WTC11 (cell line): ENCODE data around the gene SPATS2. TPM values are rescaled to one million over a fixed set of nuclear protein-coding genes. Genes with fewer than 3 reads are reported as not detected.
A peak's percentile ranks its signal among the peaks of the same experiment; 100 is the strongest.

Source experiments
- ATAC-seq: fragments of 200-7000 bp; cut with Tn5 transposase; 2 replicates; pipeline ENCODE4 v1.10.0; 2021; ENCODE audit warnings: mild to moderate bottlenecking, moderate library complexity
- CTCF ChIA-PET: fragments of 300-600 bp; sonication (Branson Sonifier 250); formaldehyde crosslinking; loops from one replicate; lab custom pipeline; 2021; ENCODE audit warnings: antibody characterized with exemption; lab: Charles Lee
- POLR2A ChIA-PET: fragments of 350-600 bp; sonication (Branson Sonifier 250); formaldehyde crosslinking; loops from one replicate; lab custom pipeline; 2021; ENCODE audit warnings: antibody characterized with exemption; lab: Charles Lee
- DNase-seq: peaks from one replicate; pipeline ENCODE4 v3.0.0; 2021; ENCODE audit warnings: low spot score
- H3K27ac Mint-ChIP-seq: 2 replicates; pipeline ENCODE4 v1.8.0; 2021; ENCODE audit warnings: mixed read lengths
- H3K27me3 Mint-ChIP-seq: 2 replicates; pipeline ENCODE4 v1.8.0; 2021; ENCODE audit warnings: low read depth, mild to moderate bottlenecking, moderate library complexity, mixed read lengths
- H3K36me3 Mint-ChIP-seq: 2 replicates; pipeline ENCODE4 v1.8.0; 2021; ENCODE audit warnings: mixed read lengths
- H3K4me1 Mint-ChIP-seq: 2 replicates; pipeline ENCODE4 v1.8.0; 2022; ENCODE audit warnings: mixed read lengths
- H3K4me3 Mint-ChIP-seq: 2 replicates; pipeline ENCODE4 v1.8.0; 2021; ENCODE audit warnings: mild to moderate bottlenecking, moderate library complexity, mixed read lengths
- H3K9me3 Mint-ChIP-seq: 2 replicates; pipeline ENCODE4 v1.8.0; 2021; ENCODE audit warnings: mixed read lengths
- ELF4 ChIP-seq: sonication (generic); formaldehyde crosslinking; IDR thresholded peaks from 2 replicates; pipeline ENCODE4 v1.8.1; 2022; ENCODE audit warnings: low read depth, mild to moderate bottlenecking, moderate library complexity, missing genetic modification reagents
- JAZF1 ChIP-seq: fragments of 250-450 bp; sonication (Bioruptor Pico); IDR thresholded peaks from 2 replicates; pipeline ENCODE4 v1.9.0; 2021; ENCODE audit warnings: moderate library complexity, mild to moderate bottlenecking, inconsistent platforms
- KAT7 ChIP-seq: sonication (generic); formaldehyde crosslinking; IDR thresholded peaks from 2 replicates; pipeline ENCODE4 v1.8.1; 2023; ENCODE audit warnings: missing genetic modification reagents, mild to moderate bottlenecking, borderline replicate concordance
- NFE2L1 ChIP-seq: sonication (generic); formaldehyde crosslinking; IDR thresholded peaks from 2 replicates; pipeline ENCODE4 v1.8.1; 2023; ENCODE audit warnings: missing genetic modification reagents
- NR1H2 ChIP-seq: sonication (generic); formaldehyde crosslinking; IDR thresholded peaks from 2 replicates; pipeline ENCODE4 v1.9.0; 2021; ENCODE audit warnings: mild to moderate bottlenecking, moderate library complexity, missing genetic modification reagents
- ZBTB21 ChIP-seq: sonication (generic); formaldehyde crosslinking; IDR thresholded peaks from 2 replicates; pipeline ENCODE4 v1.8.1; 2023; ENCODE audit warnings: mild to moderate bottlenecking, missing genetic modification reagents, borderline replicate concordance
- ZBTB43 ChIP-seq: sonication (generic); formaldehyde crosslinking; IDR thresholded peaks from 2 replicates; pipeline ENCODE4 v1.8.1; 2023; ENCODE audit warnings: mild to moderate bottlenecking, missing genetic modification reagents
- ZNF121 ChIP-seq: sonication (generic); formaldehyde crosslinking; IDR thresholded peaks from 2 replicates; pipeline ENCODE4 v1.8.0; 2023; ENCODE audit warnings: missing genetic modification reagents
- ZNF138 ChIP-seq: sonication (generic); formaldehyde crosslinking; conservative IDR thresholded peaks from 2 replicates; pipeline ENCODE4 v1.8.1; 2022; ENCODE audit warnings: mild to moderate bottlenecking, moderate library complexity, missing genetic modification reagents
- ZNF219 ChIP-seq: sonication (generic); formaldehyde crosslinking; IDR thresholded peaks from 2 replicates; pipeline ENCODE4 v1.8.0; 2023; ENCODE audit warnings: missing genetic modification reagents, mild to moderate bottlenecking, borderline replicate concordance
- ZNF532 ChIP-seq: fragments of 250-450 bp; sonication (Bioruptor Pico); IDR thresholded peaks from 2 replicates; pipeline ENCODE4 v1.9.0; 2021; ENCODE audit warnings: mild to moderate bottlenecking, borderline replicate concordance
- total RNA-seq: library from RNA; stranded (reverse); gene quantifications from 3 replicates; pipeline ENCODE4 v1.2.3, GENCODE V29; 2021
- TF ChIP-seq, protein P1 (sequence below): fragments of 250-450 bp; sonication (Bioruptor Pico); IDR thresholded peaks from 2 replicates; pipeline ENCODE4 v1.9.0; 2021; ENCODE audit warnings: mild to moderate bottlenecking
- TF ChIP-seq, protein P2 (sequence below): sonication (generic); formaldehyde crosslinking; IDR thresholded peaks from 2 replicates; pipeline ENCODE4 v1.8.0; 2023; ENCODE audit warnings: missing genetic modification reagents
- TF ChIP-seq, protein P3 (sequence below): sonication (generic); formaldehyde crosslinking; conservative IDR thresholded peaks from 2 replicates; pipeline ENCODE4 v1.8.1; 2023; ENCODE audit warnings: mild to moderate bottlenecking, low read depth, missing genetic modification reagents, moderate library complexity
- TF ChIP-seq, protein P4 (sequence below): sonication (generic); formaldehyde crosslinking; IDR thresholded peaks from 2 replicates; pipeline ENCODE4 v1.8.1; 2023; ENCODE audit warnings: mild to moderate bottlenecking, missing genetic modification reagents, moderate library complexity
- TF ChIP-seq, protein P5 (sequence below): sonication (generic); formaldehyde crosslinking; IDR thresholded peaks from 2 replicates; pipeline ENCODE4 v1.8.1; 2023; ENCODE audit warnings: mild to moderate bottlenecking, moderate library complexity, missing genetic modification reagents
- TF ChIP-seq, protein P6 (sequence below): fragments of 250-450 bp; sonication (Bioruptor Pico); conservative IDR thresholded peaks from 2 replicates; pipeline ENCODE4 v1.9.0; 2021; ENCODE audit warnings: mild to moderate bottlenecking

SPATS2 gene
- total RNA-seq, 1 experiment from 2014 or later: 25.9 TPM

GRCh38 chr12:49388682-49389386 lies 21.6 kb downstream of the SPATS2 start:
- H3K27me3 Mint-ChIP-seq: no peaks in the 10 kb centered on the region
- ATAC-seq (peak; percentile 99), DNase-seq (peak; percentile 91)
- ChIA-PET POLR2A (interaction anchor here (1.0 to 1.4 kb wide), 2 partner anchors 9 to 22 kb away, joined by 3 to 7 read pairs; partner anchors contain the start of gene SPATS2), CTCF (interaction anchor here (0.5 to 3.1 kb wide), 20 partner anchors 9 to 249 kb away, joined by 3 to 23 read pairs (median 5); partner anchors contain the start of gene SPATS2)
- peak overlapping the region; percentile 80; the same call in 1 of the 2 replicates for H3K27ac Mint-ChIP-seq
- H3K36me3 Mint-ChIP-seq: 0 out of 2 replicates have a peak, but pooled peaks cover 2% of the 10 kb centered on the region
- H3K4me3 Mint-ChIP-seq: peak overlapping the region; percentile 33; the same call in 1 of the 2 replicates
- H3K9me3 Mint-ChIP-seq: no peaks in the 10 kb centered on the region
- H3K4me1 Mint-ChIP-seq: peaks cover 9% of the 10 kb centered on the region
- TF ChIP-seq ELF4 (CRISPR knock-in tag) (no peak), ZBTB43 (no peak), ZNF121 (CRISPR knock-in tag) (peak; percentile 93), ZNF532 (CRISPR knock-in tag) (no peak), ZBTB21 (CRISPR knock-in tag) (no peak), KAT7 (no peak), ZNF219 (CRISPR knock-in tag) (no peak), NFE2L1 (CRISPR knock-in tag) (no peak), ZNF138 (no peak), NR1H2 (no peak), JAZF1 (CRISPR knock-in tag) (no peak)
- TF ChIP-seq, protein P1, sequence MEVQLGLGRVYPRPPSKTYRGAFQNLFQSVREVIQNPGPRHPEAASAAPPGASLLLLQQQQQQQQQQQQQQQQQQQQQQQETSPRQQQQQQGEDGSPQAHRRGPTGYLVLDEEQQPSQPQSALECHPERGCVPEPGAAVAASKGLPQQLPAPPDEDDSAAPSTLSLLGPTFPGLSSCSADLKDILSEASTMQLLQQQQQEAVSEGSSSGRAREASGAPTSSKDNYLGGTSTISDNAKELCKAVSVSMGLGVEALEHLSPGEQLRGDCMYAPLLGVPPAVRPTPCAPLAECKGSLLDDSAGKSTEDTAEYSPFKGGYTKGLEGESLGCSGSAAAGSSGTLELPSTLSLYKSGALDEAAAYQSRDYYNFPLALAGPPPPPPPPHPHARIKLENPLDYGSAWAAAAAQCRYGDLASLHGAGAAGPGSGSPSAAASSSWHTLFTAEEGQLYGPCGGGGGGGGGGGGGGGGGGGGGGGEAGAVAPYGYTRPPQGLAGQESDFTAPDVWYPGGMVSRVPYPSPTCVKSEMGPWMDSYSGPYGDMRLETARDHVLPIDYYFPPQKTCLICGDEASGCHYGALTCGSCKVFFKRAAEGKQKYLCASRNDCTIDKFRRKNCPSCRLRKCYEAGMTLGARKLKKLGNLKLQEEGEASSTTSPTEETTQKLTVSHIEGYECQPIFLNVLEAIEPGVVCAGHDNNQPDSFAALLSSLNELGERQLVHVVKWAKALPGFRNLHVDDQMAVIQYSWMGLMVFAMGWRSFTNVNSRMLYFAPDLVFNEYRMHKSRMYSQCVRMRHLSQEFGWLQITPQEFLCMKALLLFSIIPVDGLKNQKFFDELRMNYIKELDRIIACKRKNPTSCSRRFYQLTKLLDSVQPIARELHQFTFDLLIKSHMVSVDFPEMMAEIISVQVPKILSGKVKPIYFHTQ (CRISPR knock-in tag): no peak
- TF ChIP-seq, protein P2, sequence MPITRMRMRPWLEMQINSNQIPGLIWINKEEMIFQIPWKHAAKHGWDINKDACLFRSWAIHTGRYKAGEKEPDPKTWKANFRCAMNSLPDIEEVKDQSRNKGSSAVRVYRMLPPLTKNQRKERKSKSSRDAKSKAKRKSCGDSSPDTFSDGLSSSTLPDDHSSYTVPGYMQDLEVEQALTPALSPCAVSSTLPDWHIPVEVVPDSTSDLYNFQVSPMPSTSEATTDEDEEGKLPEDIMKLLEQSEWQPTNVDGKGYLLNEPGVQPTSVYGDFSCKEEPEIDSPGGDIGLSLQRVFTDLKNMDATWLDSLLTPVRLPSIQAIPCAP (CRISPR knock-in tag): no peak
- TF ChIP-seq, protein P3, sequence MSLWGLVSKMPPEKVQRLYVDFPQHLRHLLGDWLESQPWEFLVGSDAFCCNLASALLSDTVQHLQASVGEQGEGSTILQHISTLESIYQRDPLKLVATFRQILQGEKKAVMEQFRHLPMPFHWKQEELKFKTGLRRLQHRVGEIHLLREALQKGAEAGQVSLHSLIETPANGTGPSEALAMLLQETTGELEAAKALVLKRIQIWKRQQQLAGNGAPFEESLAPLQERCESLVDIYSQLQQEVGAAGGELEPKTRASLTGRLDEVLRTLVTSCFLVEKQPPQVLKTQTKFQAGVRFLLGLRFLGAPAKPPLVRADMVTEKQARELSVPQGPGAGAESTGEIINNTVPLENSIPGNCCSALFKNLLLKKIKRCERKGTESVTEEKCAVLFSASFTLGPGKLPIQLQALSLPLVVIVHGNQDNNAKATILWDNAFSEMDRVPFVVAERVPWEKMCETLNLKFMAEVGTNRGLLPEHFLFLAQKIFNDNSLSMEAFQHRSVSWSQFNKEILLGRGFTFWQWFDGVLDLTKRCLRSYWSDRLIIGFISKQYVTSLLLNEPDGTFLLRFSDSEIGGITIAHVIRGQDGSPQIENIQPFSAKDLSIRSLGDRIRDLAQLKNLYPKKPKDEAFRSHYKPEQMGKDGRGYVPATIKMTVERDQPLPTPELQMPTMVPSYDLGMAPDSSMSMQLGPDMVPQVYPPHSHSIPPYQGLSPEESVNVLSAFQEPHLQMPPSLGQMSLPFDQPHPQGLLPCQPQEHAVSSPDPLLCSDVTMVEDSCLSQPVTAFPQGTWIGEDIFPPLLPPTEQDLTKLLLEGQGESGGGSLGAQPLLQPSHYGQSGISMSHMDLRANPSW: no peak
- TF ChIP-seq, protein P4, sequence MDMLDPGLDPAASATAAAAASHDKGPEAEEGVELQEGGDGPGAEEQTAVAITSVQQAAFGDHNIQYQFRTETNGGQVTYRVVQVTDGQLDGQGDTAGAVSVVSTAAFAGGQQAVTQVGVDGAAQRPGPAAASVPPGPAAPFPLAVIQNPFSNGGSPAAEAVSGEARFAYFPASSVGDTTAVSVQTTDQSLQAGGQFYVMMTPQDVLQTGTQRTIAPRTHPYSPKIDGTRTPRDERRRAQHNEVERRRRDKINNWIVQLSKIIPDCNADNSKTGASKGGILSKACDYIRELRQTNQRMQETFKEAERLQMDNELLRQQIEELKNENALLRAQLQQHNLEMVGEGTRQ: no peak
- TF ChIP-seq, protein P5, sequence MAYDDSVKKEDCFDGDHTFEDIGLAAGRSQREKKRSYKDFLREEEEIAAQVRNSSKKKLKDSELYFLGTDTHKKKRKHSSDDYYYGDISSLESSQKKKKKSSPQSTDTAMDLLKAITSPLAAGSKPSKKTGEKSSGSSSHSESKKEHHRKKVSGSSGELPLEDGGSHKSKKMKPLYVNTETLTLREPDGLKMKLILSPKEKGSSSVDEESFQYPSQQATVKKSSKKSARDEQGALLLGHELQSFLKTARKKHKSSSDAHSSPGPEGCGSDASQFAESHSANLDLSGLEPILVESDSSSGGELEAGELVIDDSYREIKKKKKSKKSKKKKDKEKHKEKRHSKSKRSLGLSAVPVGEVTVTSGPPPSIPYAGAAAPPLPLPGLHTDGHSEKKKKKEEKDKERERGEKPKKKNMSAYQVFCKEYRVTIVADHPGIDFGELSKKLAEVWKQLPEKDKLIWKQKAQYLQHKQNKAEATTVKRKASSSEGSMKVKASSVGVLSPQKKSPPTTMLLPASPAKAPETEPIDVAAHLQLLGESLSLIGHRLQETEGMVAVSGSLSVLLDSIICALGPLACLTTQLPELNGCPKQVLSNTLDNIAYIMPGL (CRISPR knock-in tag): peak; percentile 56; the same call in 1 of the 2 replicates
- TF ChIP-seq, protein P6, sequence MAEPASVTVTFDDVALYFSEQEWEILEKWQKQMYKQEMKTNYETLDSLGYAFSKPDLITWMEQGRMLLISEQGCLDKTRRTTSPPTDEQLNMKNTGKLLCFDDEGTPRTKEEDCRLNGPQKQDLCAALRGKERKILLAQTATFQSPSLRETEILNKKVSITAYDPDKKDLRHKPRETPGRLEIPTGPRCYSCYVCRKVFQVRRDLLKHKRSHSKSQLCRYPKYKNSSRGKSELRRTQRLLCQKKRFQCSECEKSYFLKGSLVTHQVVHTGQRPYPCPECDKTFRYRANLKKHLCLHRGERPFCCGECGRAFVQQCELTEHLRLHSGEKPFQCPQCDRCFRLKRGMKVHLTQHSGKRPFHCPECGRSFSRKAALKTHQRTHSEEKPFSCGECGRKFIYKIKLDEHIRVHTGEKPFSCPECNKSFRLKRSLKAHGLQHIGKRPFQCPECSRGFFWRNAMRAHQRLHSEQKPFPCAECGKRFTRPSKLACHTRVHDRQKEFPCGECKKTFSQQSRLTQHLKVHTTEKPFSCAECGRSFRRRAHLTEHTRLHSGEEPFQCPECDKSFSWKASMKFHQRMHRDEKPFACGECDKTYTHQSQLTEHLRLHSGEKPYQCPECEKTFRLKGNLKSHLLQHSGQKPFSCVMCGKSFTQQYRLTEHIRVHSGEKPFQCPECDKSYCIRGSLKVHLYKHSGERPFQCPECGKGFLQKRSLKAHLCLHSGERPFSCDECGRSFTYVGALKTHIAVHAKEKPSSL: no peak
